Measurements from ENCODE around the gene VIM. TPM values are rescaled to one million over a fixed set of nuclear protein-coding genes. Genes with fewer than 3 reads are reported as not detected.

The VIM gene
- total RNA-seq, 1 donor from 2014 or later, result 73.8 TPM

DNA sequence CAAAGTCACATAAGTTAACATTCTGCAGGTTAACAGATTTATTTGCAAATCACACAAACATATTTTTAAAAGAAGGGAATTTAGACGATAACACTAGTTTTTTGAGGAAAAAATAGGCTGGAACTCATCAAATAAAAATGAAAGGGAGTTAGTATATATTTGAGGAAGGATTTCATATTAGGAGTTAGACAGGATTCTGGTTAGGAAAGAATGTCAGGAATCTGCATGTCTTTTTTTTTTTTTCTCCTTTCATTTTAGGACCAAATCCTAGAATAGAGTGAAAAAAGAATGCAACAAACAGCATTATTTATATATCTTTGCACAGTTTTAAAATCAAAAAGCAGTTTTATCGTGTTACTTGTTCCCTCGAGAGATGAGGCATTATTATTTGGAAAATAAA is 17.7 kb upstream of the VIM start:
- ATAC-seq, result no peak

DNA sequence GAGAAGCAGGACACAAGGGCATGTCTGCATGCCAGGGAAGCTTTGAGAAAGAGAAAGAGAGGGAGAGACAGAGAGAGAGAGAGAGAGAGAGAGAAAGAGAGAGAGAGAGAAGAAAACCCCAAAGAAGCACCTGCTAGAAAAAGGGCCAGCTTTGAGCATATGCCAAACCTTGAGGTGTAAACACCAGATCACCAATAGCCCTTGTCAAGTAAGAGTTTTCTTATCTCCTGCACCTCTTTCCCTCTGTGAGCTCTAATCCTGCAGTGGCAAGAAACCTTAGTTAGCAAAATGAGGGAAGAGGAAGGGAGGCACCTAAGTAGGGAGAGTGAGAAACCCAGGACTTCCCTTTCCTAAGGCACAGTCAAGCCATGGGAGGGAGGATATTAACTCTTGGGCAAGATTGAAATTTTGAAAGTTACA is 15.2 kb upstream of the VIM start:
- ATAC-seq, result no peak

- ATAC-seq, result no peak
Measured at GRCh38 chr10:17213646-17214349, 14.2 kb upstream of the VIM start.

GRCh38 chr10:17214526-17214925 is 13.5 kb upstream of the VIM start:
- no peak for ATAC-seq

DNA sequence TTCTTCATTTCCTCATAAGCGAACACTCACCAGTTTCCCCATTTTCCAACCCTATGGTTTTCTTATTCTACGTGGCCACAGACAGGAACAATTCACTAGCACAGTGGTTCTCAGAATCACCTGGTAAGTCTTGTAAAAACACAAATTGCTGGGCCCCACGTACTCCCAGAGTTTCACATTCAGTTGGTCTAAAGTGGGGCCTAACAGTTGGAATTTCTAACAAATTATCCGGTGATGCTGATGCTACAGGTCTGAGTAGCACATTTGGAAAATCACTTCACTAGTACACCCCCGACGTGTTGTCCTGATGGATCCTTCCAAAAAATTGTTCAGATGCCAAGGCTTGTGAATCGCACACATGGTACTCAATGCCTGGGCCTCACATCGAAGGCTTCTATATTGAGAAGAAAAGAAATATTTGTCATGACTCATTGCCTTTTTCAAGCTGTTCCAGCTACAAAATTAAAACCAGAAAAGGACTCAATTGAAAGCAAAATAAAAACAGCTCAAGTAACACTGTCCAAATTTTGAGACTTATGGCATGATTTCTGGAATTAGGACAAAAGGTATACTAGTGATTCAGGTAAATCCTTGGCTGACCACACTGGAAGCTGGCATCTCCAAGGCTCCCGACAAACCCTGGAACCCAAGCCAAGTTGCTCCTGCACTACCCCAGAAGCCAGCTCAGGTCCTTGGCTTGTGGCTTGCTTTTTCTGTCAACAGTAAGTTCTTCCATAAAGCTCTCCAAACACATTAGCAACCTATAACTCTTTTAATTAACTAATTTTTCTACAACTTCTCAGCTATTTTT is 12.9 kb upstream of the VIM start:
- ATAC-seq, result no peak

DNA sequence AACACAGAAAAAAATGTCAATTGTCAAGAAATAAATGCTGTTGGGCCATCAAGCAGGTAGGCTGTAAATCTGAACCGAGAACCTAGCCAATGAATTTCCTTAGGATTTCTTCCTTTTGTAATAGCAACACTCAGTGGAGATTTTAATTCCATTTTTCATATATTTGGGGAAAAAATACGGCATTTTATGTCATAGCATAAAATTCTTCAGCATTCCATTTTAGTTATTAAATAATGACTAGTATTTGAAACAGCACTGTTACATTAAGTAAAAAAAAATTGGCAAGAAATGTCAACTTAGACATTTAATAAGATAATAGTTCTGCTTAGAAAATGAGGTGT is 12.3 kb upstream of the VIM start:
- no peak for ATAC-seq

DNA sequence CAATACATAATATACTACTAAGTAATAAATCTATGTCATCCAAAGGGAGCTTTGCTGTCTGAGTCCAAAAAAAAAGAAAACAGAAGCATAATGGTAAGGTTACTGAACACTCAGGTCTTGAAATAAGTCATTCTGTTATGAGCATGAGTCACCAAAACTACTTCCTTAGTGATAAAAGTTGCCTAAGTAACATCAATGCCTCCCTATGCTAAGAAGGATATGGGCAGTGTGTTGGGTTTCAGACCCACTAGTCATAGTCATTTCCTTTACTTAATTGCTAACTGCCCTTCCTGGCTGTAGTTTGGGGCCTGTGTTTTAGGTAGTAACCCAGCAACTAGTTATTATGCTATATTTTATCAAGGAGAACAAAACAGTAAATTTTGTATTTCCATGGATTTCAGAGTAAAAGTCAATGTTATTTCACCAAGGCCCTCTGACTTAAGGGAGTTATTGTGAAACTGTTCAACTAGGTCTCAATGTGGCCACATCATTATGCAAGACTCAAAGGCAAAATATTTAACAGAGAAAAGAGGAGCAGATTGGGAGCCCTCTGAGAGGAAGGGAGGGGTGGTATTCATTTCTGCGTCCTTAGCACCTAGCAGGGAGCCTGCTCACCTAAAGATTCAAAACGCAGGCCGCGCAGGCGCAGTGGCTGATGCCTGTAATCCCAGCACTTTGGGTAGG is 11.7 kb upstream of the VIM start:
- peak; percentile 87 for ATAC-seq

GRCh38 chr10:17216901-17217395 is 11.1 kb upstream of the VIM start:
- no peak for ATAC-seq

GRCh38 chr10:17217631-17218232 is 10.3 kb upstream of the VIM start:
- no peak for ATAC-seq

GRCh38 chr10:17219024-17219423 is 9.0 kb upstream of the VIM start:
- no peak for ATAC-seq

DNA sequence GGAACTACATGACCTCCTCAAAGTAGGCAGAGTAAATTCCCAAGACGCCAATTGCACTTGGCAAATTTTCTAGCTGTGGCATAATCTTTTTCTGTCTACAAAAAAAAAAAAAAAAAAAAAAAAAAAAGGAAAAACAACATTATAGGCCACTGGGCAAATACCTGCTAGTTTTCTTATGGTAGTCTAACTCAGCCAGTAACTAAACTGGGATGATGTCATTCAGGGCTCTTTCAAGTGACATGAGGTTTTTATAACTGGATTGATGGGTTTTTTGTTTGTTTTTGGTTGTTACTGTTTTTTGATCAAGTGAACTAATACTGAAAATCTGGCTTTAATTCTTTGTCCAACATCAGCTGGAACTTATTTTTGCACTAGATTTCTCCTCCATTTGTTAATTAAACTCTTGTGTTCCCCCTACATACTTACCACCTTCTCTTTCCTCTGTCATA is 7.4 kb upstream of the VIM start:
- ATAC-seq, result no peak

GRCh38 chr10:17222329-17222728 is 5.7 kb upstream of the VIM start:
- no peak for ATAC-seq

GRCh38 chr10:17225808-17226207 is 2.2 kb upstream of the VIM start:
- ATAC-seq, result no peak

DNA sequence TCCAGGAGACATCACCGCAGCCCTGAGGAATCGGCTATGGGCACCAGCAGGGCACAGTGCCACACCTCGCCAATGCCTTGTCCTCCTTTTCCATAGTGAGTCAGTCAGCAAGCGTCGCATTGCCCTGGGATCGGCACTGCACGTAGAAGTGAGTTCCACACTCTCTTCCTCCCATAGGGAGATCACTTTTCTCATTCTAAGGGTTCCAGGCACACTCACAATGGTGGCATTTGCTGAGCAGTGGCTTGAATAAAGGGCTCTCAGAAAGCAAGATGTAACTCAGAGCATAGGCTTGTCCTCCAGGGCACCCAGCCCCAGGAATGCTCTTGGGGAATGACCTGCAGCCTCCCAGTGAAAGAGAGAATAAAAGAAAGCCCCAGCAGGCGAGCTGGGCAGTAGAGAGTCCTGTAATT is 1.1 kb upstream of the VIM start:
- ATAC-seq, result no peak

GRCh38 chr10:17227367-17228090 is 512 bp upstream of the VIM start:
- no peak for ATAC-seq

GRCh38 chr10:17229016-17229716 is 1.1 kb downstream of the VIM start:
- peak; percentile 57 for ATAC-seq

- peak; percentile 5 for ATAC-seq
Measured at GRCh38 chr10:17229717-17229966, 1.6 kb downstream of the VIM start.

- ATAC-seq, result peak; percentile 77
Measured at GRCh38 chr10:17229967-17230682, 2.1 kb downstream of the VIM start.

DNA sequence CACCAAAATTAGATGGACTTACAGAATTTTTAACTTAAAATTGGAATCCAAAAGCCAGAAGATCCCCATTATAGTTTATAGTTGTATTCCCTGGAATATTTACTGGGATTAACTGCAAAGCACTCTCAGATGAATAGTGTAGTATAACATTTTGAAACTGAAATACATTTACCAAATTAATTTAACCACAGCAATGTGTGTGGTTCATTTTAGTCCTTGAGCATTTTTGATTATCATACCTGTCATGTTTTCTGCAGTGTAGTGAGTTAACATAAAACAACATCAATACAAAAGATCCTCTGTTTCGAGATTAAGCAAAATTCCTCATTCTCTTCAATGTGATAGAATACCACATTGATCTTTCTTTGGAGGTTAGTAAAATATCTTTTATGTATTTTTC is 3.7 kb downstream of the VIM start:
- no peak for ATAC-seq

GRCh38 chr10:17232276-17232960 is 4.4 kb downstream of the VIM start:
- ATAC-seq, result no peak
